C4-2B (cell line): ENCODE measurements around the gene SCUBE3.

Source experiments
- ZFX ChIP-seq: fragments of 450-650 bp; IDR thresholded peaks from 2 replicates; pipeline ENCODE4 v1.6.1; 2017
- TF ChIP-seq, protein P1 (sequence below): fragments of 450-650 bp; conservative IDR thresholded peaks from 2 replicates; pipeline ENCODE4 v1.5.1; 2017; ENCODE audit warnings: mild to moderate bottlenecking

DNA sequence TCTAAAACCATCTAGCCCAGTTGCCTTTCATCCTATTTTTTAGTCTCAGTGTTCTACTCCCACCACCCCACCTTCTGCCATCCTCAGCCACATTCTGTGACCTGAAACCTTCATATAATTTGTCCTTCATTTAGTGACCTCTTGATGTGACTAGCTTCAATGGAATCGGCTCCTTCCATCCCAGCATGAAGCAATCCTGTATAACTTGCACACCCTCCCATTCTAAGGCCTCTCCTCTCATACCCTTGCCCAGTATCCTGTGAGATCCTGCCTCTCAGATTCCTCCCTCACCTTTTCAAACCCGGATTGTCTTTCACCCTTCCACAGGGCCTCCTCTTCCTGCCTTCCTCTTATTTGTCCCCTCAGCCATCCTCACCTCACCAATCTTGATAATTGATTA is 48.8 kb downstream of the SCUBE3 start:
- TF ChIP-seq, protein P1, sequence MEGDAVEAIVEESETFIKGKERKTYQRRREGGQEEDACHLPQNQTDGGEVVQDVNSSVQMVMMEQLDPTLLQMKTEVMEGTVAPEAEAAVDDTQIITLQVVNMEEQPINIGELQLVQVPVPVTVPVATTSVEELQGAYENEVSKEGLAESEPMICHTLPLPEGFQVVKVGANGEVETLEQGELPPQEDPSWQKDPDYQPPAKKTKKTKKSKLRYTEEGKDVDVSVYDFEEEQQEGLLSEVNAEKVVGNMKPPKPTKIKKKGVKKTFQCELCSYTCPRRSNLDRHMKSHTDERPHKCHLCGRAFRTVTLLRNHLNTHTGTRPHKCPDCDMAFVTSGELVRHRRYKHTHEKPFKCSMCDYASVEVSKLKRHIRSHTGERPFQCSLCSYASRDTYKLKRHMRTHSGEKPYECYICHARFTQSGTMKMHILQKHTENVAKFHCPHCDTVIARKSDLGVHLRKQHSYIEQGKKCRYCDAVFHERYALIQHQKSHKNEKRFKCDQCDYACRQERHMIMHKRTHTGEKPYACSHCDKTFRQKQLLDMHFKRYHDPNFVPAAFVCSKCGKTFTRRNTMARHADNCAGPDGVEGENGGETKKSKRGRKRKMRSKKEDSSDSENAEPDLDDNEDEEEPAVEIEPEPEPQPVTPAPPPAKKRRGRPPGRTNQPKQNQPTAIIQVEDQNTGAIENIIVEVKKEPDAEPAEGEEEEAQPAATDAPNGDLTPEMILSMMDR, result no peak
- no peak for TF ChIP-seq ZFX
